Amniotic stem cell (primary cell): ENCODE measurements around the gene CMBL.
A peak's percentile ranks its signal among the peaks of the same experiment; 100 is the strongest.
"Not testable (repeated sequence)": the region's sequence is repeated elsewhere in the genome, so short reads cannot be mapped to it uniquely, and the experiment has no call there.

Source experiments
- DNase-seq: peaks from one replicate; lab custom pipeline; 2025; lab: John Stamatoyannopoulos, UW

CMBL gene

GRCh38 chr5:10307206-10308148 is at the start of gene CMBL:
Gene CMBL, minus strand, starts transcription at chr5:10307902. Its CDS starts 17,140 bp downstream, at chr5:10290762.
- no peak for DNase-seq

GRCh38 chr5:10355071-10355889 is 47.6 kb upstream of the CMBL start:
- no peak for DNase-seq

GRCh38 chr5:10354048-10354872 is 46.6 kb upstream of the CMBL start:
- no peak for DNase-seq

GRCh38 chr5:10353241-10354047 is 45.7 kb upstream of the CMBL start, which contains the start of gene MARCHF6:
Gene MARCHF6, plus strand, starts transcription at chr5:10353695. Its CDS starts 204 bp downstream, at chr5:10353899.
- DNase-seq, result peak; percentile 83

GRCh38 chr5:10352430-10353240 is 44.9 kb upstream of the CMBL start:
- DNase-seq, result no peak

GRCh38 chr5:10351919-10352318 is 44.2 kb upstream of the CMBL start:
- DNase-seq, result no peak

- DNase-seq, result no peak
These were observed 43.6 kb upstream of the CMBL start for GRCh38 chr5:10351199-10351905.

- no peak for DNase-seq
These were observed 40.6 kb upstream of the CMBL start for GRCh38 chr5:10348258-10348657.

GRCh38 chr5:10344461-10345106 is 36.9 kb upstream of the CMBL start:
- not testable (repeated sequence) for DNase-seq

- no peak for DNase-seq
These were observed 35.8 kb upstream of the CMBL start for GRCh38 chr5:10343486-10343885.

GRCh38 chr5:10339958-10340357 is 32.3 kb upstream of the CMBL start:
- DNase-seq, result no peak

- no peak for DNase-seq
These were observed 31.5 kb upstream of the CMBL start for GRCh38 chr5:10339058-10339811.

- no peak for DNase-seq
These were observed 31.0 kb upstream of the CMBL start for GRCh38 chr5:10338686-10339057.

- no peak for DNase-seq
These were observed 30.3 kb upstream of the CMBL start for GRCh38 chr5:10337986-10338385.

- no peak for DNase-seq
These were observed 29.4 kb upstream of the CMBL start for GRCh38 chr5:10337107-10337506.

GRCh38 chr5:10335711-10336470 is 28.2 kb upstream of the CMBL start:
- no peak for DNase-seq

- no peak for DNase-seq
These were observed 27.1 kb upstream of the CMBL start for GRCh38 chr5:10334831-10335230.
